Sigmoid colon (tissue), 7 donors: ENCODE data around the gene FBXL16. TPM values are rescaled to one million over a fixed set of nuclear protein-coding genes. Genes with fewer than 3 reads are reported as not detected.

ENCODE experiments used
- DNase-seq: peaks from one replicate; pipeline ENCODE4 v3.0.0-alpha.2; 2019
- H3K27ac ChIP-seq, 4 donors: fragments of 200-600 bp; sonication (generic); one replicate each; pipeline ENCODE4 v1.5.1; 2016 to 2019; ENCODE audit warnings: mild to moderate bottlenecking in 1 of 4
- H3K27me3 ChIP-seq, 3 donors: fragments of 200-600 bp; sonication (generic); one replicate each; pipeline ENCODE4 v1.5.1; 2019; ENCODE audit warnings: mild to moderate bottlenecking in 1 of 3
- H3K36me3 ChIP-seq, 4 donors: fragments of 200-600 bp; sonication (generic); one replicate each; pipeline ENCODE4 v1.5.1; 2016 to 2019
- H3K4me1 ChIP-seq, 4 donors: fragments of 200-600 bp; sonication (generic); one replicate each; pipeline ENCODE4 v1.5.1; 2017 to 2019
- H3K4me3 ChIP-seq, 4 donors: fragments of 200-600 bp; sonication (generic); one replicate each; pipeline ENCODE4 v1.5.1; 2017 to 2019; ENCODE audit warnings: mild to moderate bottlenecking in 2 of 4, moderate library complexity in 1 of 4
- H3K9me3 ChIP-seq, 4 donors: fragments of 200-600 bp in 3 of 4; sonication (generic) in 3 of 4; one replicate each; pipeline versions ENCODE4 v1.5.1 to v1.6.1; 2013 to 2019
- CTCF ChIP-seq, 4 experiments: fragments of 450-650 bp in 3 of 4; fragments of 200-600 bp in 1 of 4; IDR thresholded peaks; one replicate each; pipeline ENCODE4 v1.5.1; 2016 to 2019; ENCODE audit warnings: antibody characterized with exemption in 4 of 4, mild to moderate bottlenecking in 3 of 4, moderate library complexity in 2 of 4
- EP300 ChIP-seq, 4 donors: sonication (generic); formaldehyde crosslinking; IDR thresholded peaks; one replicate each; pipeline ENCODE4 v1.6.1; 2017; ENCODE audit warnings: antibody characterized with exemption in 4 of 4
- POLR2A ChIP-seq, 2 donors: fragments of 450-650 bp; IDR thresholded peaks; one replicate each; pipeline ENCODE4 v1.6.1; 2016; ENCODE audit warnings: antibody characterized with exemption in 2 of 2, mild to moderate bottlenecking in 2 of 2, moderate library complexity in 2 of 2
- POLR2AphosphoS5 ChIP-seq, 4 donors: sonication (generic); formaldehyde crosslinking; IDR thresholded peaks; one replicate each; pipeline ENCODE4 v1.6.1; 2017; ENCODE audit warnings: antibody characterized with exemption in 4 of 4
- WGBS, 2 donors: extraction: QIAGEN DNeasy Blood & Tissue Kit; methylation state at CpG; one replicate each; pipeline ENCODE4 v1.1.7; 2013; 5-methylcytosine and 5-hydroxymethylcytosine counted together
- intact Hi-C: fragments of 100-400 bp; cut with DNase I; formaldehyde crosslinking; loops from one replicate; pipeline ENCODE4 v1.15.1; 2023
- polyA plus RNA-seq, 3 donors: library from polyadenylated mRNA; stranded (reverse); fragments of 200-250 nt; gene quantifications; one replicate each; pipeline ENCODE4 v1.2.3, GENCODE V29; 2013
- total RNA-seq, 4 donors: library from RNA; depleted of rRNA; stranded (reverse); fragments of >200 nt; gene quantifications; one replicate each; pipeline ENCODE4 v1.1.0, GENCODE V29; 2016
- donor health status: healthy with polysubstance abuse.
- donor health status: Bipolar disorder and iron deficiency.
- donor health status: healthy.

Gene FBXL16
- total and polyA plus RNA-seq, 7 donors, result 0.16 to 2.4 (median 1.4) TPM; not detected in 1

- peak; percentile 13 to 88 (median 38) for TF ChIP-seq CTCF (IDR thresholded peaks at IDR 0.05)
- TF ChIP-seq POLR2AphosphoS5 (IDR thresholded peaks at IDR 0.05), result peak; percentile 72 to 92 (median 81)
- TF ChIP-seq POLR2A (IDR thresholded peaks at IDR 0.05), result peak in 1 of 2 donors; percentile 48
- TF ChIP-seq EP300 (IDR thresholded peaks at IDR 0.05), result no peak
- Histone ChIP-seq H3K4me3 (peak within 1 kb of the TSS; percentile 62 to 99 (median 86)), H3K27ac (peak within 1 kb of the TSS; percentile 82 to 94 (median 86)), H3K9me3 (no peaks in the 10 kb centered on the region), H3K36me3 (peaks cover 31 to 36% (median 34%) of the 10 kb centered on the region in 4 donors), H3K4me1 (peaks cover 0 to 28% (median 22%) of the 10 kb centered on the region in 4 donors), H3K27me3 (no peaks in the 10 kb centered on the region)
- 1% methylated on average over 78 of the region's 78 CpGs for WGBS, 2 donors
- DNase-seq, result peak; percentile 96
- intact Hi-C loops, result loop anchor here (10.0 kb wide), 1 partner anchor 283 kb away; the partner anchor contains the start of gene PGAP6
Measured at GRCh38 chr16:667780-668518, 37.7 kb downstream of the FBXL16 start, which contains the start of gene RHOT2. Gene RHOT2 (plus strand): TSS chr16:668132. CDS start chr16:668200, 68 bp downstream.

- H3K4me1 ChIP-seq, result peaks cover 0 to 28% (median 22%) of the 10 kb centered on the region in 4 donors
- H3K27me3 ChIP-seq, result no peaks in the 10 kb centered on the region
- H3K36me3 ChIP-seq, result peaks cover 24 to 29% (median 27%) of the 10 kb centered on the region in 4 donors
- TF ChIP-seq POLR2A (IDR thresholded peaks at IDR 0.05) (no peak), POLR2AphosphoS5 (IDR thresholded peaks at IDR 0.05) (no peak), EP300 (IDR thresholded peaks at IDR 0.05) (no peak), CTCF (IDR thresholded peaks at IDR 0.05) (no peak)
- intact Hi-C loops, result loop anchor here (10.0 kb wide), 1 partner anchor 282 kb away; the partner anchor contains the start of gene PGAP6
- H3K4me3 ChIP-seq, result peak overlapping the region in 2 of 4 donors; percentile 62 to 99
- H3K27ac ChIP-seq, result peak overlapping the region; percentile 82 to 94 (median 86)
- DNase-seq, result no peak
- WGBS, 2 donors, result 79 to 87% methylated on average over 22 of the region's 22 CpGs
- H3K9me3 ChIP-seq, result no peaks in the 10 kb centered on the region
Measured at GRCh38 chr16:667113-667779, 38.4 kb downstream of the FBXL16 start.

GRCh38 chr16:666572-666971, 39.0 kb downstream of the FBXL16 start:
- DNase-seq, result no peak
- 87 to 91% methylated on average over 13 of the region's 13 CpGs for WGBS, 2 donors
- Histone ChIP-seq H3K36me3 (peaks cover 17 to 22% (median 20%) of the 10 kb centered on the region in 4 donors), H3K4me1 (peaks cover 0 to 28% (median 24%) of the 10 kb centered on the region in 4 donors), H3K27me3 (no peaks in the 10 kb centered on the region), H3K4me3 (no peak overlapping the region), H3K9me3 (no peaks in the 10 kb centered on the region), H3K27ac (no peak overlapping the region)
- intact Hi-C loops, result loop anchor here (10.0 kb wide), 1 partner anchor 282 kb away; the partner anchor contains the start of gene PGAP6
- TF ChIP-seq CTCF (IDR thresholded peaks at IDR 0.05) (no peak), POLR2AphosphoS5 (IDR thresholded peaks at IDR 0.05) (no peak), POLR2A (IDR thresholded peaks at IDR 0.05) (no peak), EP300 (IDR thresholded peaks at IDR 0.05) (no peak)

- no peak for TF ChIP-seq CTCF (IDR thresholded peaks at IDR 0.05)
Measured at GRCh38 chr16:662597-662996, 43.0 kb downstream of the FBXL16 start.

More at GRCh38 chr16:662597-662996, 43.0 kb downstream of the FBXL16 start:
- intact Hi-C loops, result loop anchor here (5.0 to 10.0 kb wide), 2 partner anchors 135 to 278 kb away; partner anchors contain the start of genes CAPN15 and PGAP6
- H3K4me3 ChIP-seq, result no peak overlapping the region
- no peak overlapping the region for H3K27ac ChIP-seq
- H3K9me3 ChIP-seq, result no peaks in the 10 kb centered on the region
- peaks cover 0 to 26% (median 20%) of the 10 kb centered on the region in 4 donors for H3K4me1 ChIP-seq
- H3K27me3 ChIP-seq, result no peaks in the 10 kb centered on the region
- DNase-seq, result no peak
- peaks cover 0 to 13% (median 3%) of the 10 kb centered on the region in 4 donors for H3K36me3 ChIP-seq
- 95 to 96% methylated on average over 21 of the region's 21 CpGs for WGBS, 2 donors
